HG03521 (cell line): ENCODE results near the gene PRR12.

ENCODE experiments used
- ATAC-seq: cut with Tn5 transposase; IDR thresholded peaks from one replicate; pipeline ENCODE4 v1.9.1; 2021; ENCODE audit warnings: mild to moderate bottlenecking, moderate library complexity; ENCODE audit not compliant: unreplicated experiment

Gene PRR12

GRCh38 chr19:49591731-49592485, 926 bp downstream of the PRR12 start:
- ATAC-seq = no peak

- ATAC-seq = no peak
Observed at GRCh38 chr19:49592486-49593232, 1.7 kb downstream of the PRR12 start.

- ATAC-seq = peak; percentile 36
Observed at GRCh38 chr19:49593233-49594113, 2.5 kb downstream of the PRR12 start.

GRCh38 chr19:49594157-49594992, 3.4 kb downstream of the PRR12 start:
- no peak for ATAC-seq

- ATAC-seq = no peak
Observed at GRCh38 chr19:49594993-49595818, 4.2 kb downstream of the PRR12 start.

GRCh38 chr19:49595819-49596404, 4.9 kb downstream of the PRR12 start:
- no peak for ATAC-seq

GRCh38 chr19:49596407-49596806, 5.4 kb downstream of the PRR12 start:
- ATAC-seq = no peak

GRCh38 chr19:49596954-49597702, 6.1 kb downstream of the PRR12 start:
- ATAC-seq = no peak

- no peak for ATAC-seq
Observed at GRCh38 chr19:49597703-49597974, 6.7 kb downstream of the PRR12 start.

GRCh38 chr19:49599378-49600295, 8.7 kb downstream of the PRR12 start:
- no peak for ATAC-seq

- no peak for ATAC-seq
Observed at GRCh38 chr19:49601482-49602038, 10.6 kb downstream of the PRR12 start.

GRCh38 chr19:49602806-49603205, 11.8 kb downstream of the PRR12 start:
- no peak for ATAC-seq

GRCh38 chr19:49605605-49606004, 14.6 kb downstream of the PRR12 start:
- no peak for ATAC-seq

- ATAC-seq = no peak
Observed at GRCh38 chr19:49609499-49610092, 18.6 kb downstream of the PRR12 start.

GRCh38 chr19:49613374-49613773, 22.4 kb downstream of the PRR12 start:
- ATAC-seq = no peak

- no peak for ATAC-seq
Observed at GRCh38 chr19:49614096-49614833, 23.3 kb downstream of the PRR12 start.
